Mesendoderm (in vitro differentiated cells): ENCODE data around the gene GRK4.

Experiments used
- DNase-seq: peaks from one replicate; pipeline ENCODE4 v3.0.0; 2013
- H2AK5ac ChIP-seq: 2 replicates; pipeline ENCODE4 v1.6.1; 2013; ENCODE audit warnings: low read length, inconsistent platforms
- H2BK120ac ChIP-seq: 2 replicates; pipeline ENCODE4 v1.6.1; 2013; ENCODE audit warnings: low read depth, mild to moderate bottlenecking, low read length, moderate library complexity, mixed read lengths
- H2BK15ac ChIP-seq: replicated peaks from 2 replicates; pipeline ENCODE4 v1.6.1; 2013; ENCODE audit warnings: low read depth, mild to moderate bottlenecking, moderate library complexity
- H2BK5ac ChIP-seq: 2 replicates; pipeline ENCODE4 v1.6.1; 2013; ENCODE audit warnings: low read length, inconsistent platforms
- H3K18ac ChIP-seq: 2 replicates; pipeline ENCODE4 v1.6.1; 2013; ENCODE audit warnings: mild to moderate bottlenecking, low read length, mixed read lengths
- H3K23ac ChIP-seq: one replicate; pipeline ENCODE4 v1.6.1; 2013; ENCODE audit warnings: low read length
- H3K27ac ChIP-seq: 2 replicates; pipeline ENCODE4 v1.5.1; 2013; ENCODE audit warnings: low read depth, mild to moderate bottlenecking, inconsistent platforms, low read length, moderate library complexity
- H3K27me3 ChIP-seq: 2 replicates; pipeline ENCODE4 v1.6.1; 2013; ENCODE audit warnings: low read length, control low read depth, mild to moderate bottlenecking, inconsistent platforms; ENCODE audit not compliant: insufficient read depth, poor library complexity
- H3K36me3 ChIP-seq: 2 replicates; pipeline ENCODE4 v1.6.1; 2013; ENCODE audit warnings: low read length, inconsistent platforms; ENCODE audit not compliant: control insufficient read depth, insufficient read depth
- H3K4ac ChIP-seq: one replicate; pipeline ENCODE4 v1.6.1; 2013; ENCODE audit warnings: low read depth, mild to moderate bottlenecking, low read length, moderate library complexity
- H3K4me1 ChIP-seq: 2 replicates; pipeline ENCODE4 v1.6.1; 2013; ENCODE audit warnings: low read depth, low read length, inconsistent platforms; ENCODE audit not compliant: control insufficient read depth
- H3K4me2 ChIP-seq: 2 replicates; pipeline ENCODE4 v1.6.1; 2013; ENCODE audit warnings: low read length
- H3K4me3 ChIP-seq: 2 replicates; pipeline ENCODE4 v1.5.1; 2013; ENCODE audit warnings: mild to moderate bottlenecking, low read length
- H3K56ac ChIP-seq: one replicate; pipeline ENCODE4 v1.6.1; 2013; ENCODE audit warnings: low read length
- H3K79me1 ChIP-seq: 2 replicates; pipeline ENCODE4 v1.6.1; 2013; ENCODE audit warnings: low read length, inconsistent platforms
- H3K79me2 ChIP-seq: 2 replicates; pipeline ENCODE4 v1.6.1; 2013; ENCODE audit warnings: mild to moderate bottlenecking, low read length; ENCODE audit not compliant: control insufficient read depth, insufficient read depth
- H3K9ac ChIP-seq: 2 replicates; pipeline ENCODE4 v1.6.1; 2013; ENCODE audit warnings: low read length, inconsistent platforms
- H4K5ac ChIP-seq: one replicate; pipeline ENCODE4 v1.6.1; 2013; ENCODE audit warnings: low read length
- H4K8ac ChIP-seq: one replicate; pipeline ENCODE4 v1.6.1; 2013; ENCODE audit warnings: low read depth, mild to moderate bottlenecking, control low read depth, low read length, moderate library complexity
- WGBS: extraction: QIAGEN DNeasy Blood & Tissue Kit; methylation state at CpG from one replicate; pipeline ENCODE4 v1.1.7; 2013; ENCODE audit warnings: low lambda C conversion rate, missing lambda C conversion rate; ENCODE audit not compliant: insufficient coverage; ENCODE audit errors: extremely low coverage; 5-methylcytosine and 5-hydroxymethylcytosine counted together

Gene GRK4

DNA sequence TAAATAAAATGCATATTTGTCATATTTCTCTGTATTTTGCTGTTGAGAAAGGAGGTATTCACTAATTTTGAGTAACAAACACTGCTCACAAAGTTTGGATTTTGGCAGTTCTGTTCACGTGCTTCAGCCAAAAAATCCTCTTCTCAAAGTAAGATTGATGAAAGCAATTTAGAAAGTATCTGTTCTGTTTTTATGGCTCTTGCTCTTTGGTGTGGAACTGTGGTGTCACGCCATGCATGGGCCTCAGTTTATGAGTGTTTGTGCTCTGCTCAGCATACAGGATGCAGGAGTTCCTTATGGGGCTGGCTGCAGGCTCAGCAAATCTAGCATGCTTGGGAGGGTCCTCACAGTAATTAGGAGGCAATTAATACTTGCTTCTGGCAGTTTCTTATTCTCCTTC, 114.4 kb downstream of the GRK4 start:
- no peak overlapping the region for H4K8ac ChIP-seq
- WGBS = no CpG with 5 or more reads among the region's 2 CpGs

DNA sequence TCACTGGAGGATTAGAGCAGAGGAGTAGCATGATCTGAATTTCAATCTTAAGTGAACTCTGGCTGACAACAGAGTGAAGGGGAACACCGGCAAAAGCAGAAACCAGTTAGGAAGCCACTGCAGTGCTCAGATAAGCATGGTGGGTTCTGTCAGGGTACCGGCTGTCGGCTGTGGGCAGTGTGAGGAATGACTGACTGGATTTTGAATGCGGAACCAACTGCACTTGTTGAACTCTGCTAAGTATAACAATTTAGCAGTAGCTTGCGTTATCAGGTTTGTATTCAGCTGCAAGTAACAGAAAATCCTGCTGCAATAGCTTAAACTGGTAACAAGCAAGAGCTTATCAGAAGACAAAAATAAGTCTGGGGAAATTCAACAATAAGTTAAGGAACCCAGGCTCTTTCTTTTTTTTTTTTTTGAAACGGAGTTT, 116.3 kb downstream of the GRK4 start:
- Histone ChIP-seq H3K36me3 (no peaks in the 10 kb centered on the region), H3K9ac (no peak overlapping the region), H3K18ac (no peak overlapping the region), H3K27ac (no peak overlapping the region), H3K79me1 (peaks cover 20% of the 10 kb centered on the region), H3K23ac (no peak overlapping the region), H3K27me3 (no peaks in the 10 kb centered on the region), H3K79me2 (peaks cover 61% of the 10 kb centered on the region), H3K4me2 (no peak overlapping the region), H4K8ac (no peak overlapping the region), H2BK15ac (no peak overlapping the region), H2BK120ac (no peak overlapping the region), H4K5ac (no peak overlapping the region), H3K4me1 (peaks cover 2% of the 10 kb centered on the region), H3K4me3 (no peak overlapping the region), H2BK5ac (no peak overlapping the region), H2AK5ac (no peak overlapping the region), H3K4ac (no peak overlapping the region), H3K56ac (no peak overlapping the region)
- no peak for DNase-seq
- no CpG with 5 or more reads among the region's 6 CpGs for WGBS

More for the DNA sequence above, 114.4 kb downstream of the GRK4 start:
- no peak overlapping the region for H2BK120ac ChIP-seq
- no peak overlapping the region for H2BK5ac ChIP-seq
- H3K56ac ChIP-seq = no peak overlapping the region
- no peak overlapping the region for H4K5ac ChIP-seq
- no peak overlapping the region for H3K4me2 ChIP-seq
- no peak for DNase-seq
- H3K27ac ChIP-seq = no peak overlapping the region
- H3K23ac ChIP-seq = no peak overlapping the region
- H3K18ac ChIP-seq = no peak overlapping the region
- peaks cover 19% of the 10 kb centered on the region for H3K79me1 ChIP-seq
- peaks cover 51% of the 10 kb centered on the region for H3K79me2 ChIP-seq
- no peak overlapping the region for H3K4me3 ChIP-seq
- H3K4ac ChIP-seq = no peak overlapping the region
- no peak overlapping the region for H2AK5ac ChIP-seq
- H2BK15ac ChIP-seq = no peak overlapping the region
- H3K4me1 ChIP-seq = peaks cover 2% of the 10 kb centered on the region
- H3K36me3 ChIP-seq = no peaks in the 10 kb centered on the region
- no peak overlapping the region for H3K9ac ChIP-seq
- H3K27me3 ChIP-seq = no peaks in the 10 kb centered on the region

DNA sequence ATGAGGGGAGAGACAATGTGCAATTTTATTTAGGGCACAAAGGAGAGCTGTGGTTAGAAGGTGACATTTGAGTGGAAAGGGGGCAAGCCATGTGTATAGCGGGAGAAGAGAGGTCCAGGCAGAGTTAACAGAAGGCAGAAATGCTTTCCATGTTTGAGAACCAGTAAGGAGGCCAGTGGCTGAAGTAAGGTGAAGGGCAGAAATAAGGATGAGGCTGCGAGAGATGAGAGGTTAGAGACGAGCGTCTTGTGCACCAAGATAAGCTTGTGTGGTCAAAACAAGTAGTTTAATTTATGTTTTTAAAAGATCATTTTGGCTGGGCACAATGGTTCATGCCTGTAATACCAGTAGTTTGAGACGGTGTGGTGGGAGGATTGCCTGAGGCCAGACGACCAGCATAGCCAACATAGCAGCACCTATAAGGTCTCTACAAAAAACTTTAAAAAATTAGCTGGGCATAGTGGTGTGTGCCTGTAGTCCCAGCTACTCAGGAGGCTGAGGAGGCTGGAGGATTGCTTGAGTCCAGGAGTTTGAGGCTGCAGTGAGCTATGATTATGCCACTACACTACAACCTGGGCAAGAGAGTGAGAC, 119.6 kb downstream of the GRK4 start:
- H3K4me2 ChIP-seq = no peak overlapping the region
- H2BK15ac ChIP-seq = no peak overlapping the region
- H3K56ac ChIP-seq = no peak overlapping the region
- H2AK5ac ChIP-seq = no peak overlapping the region
- no peak overlapping the region for H3K9ac ChIP-seq
- H4K5ac ChIP-seq = no peak overlapping the region
- H3K23ac ChIP-seq = no peak overlapping the region
- WGBS = no CpG with 5 or more reads among the region's 6 CpGs
- H2BK120ac ChIP-seq = no peak overlapping the region
- H3K18ac ChIP-seq = no peak overlapping the region
- no peaks in the 10 kb centered on the region for H3K27me3 ChIP-seq
- no peak overlapping the region for H2BK5ac ChIP-seq
- DNase-seq = no peak
- peaks cover 17% of the 10 kb centered on the region for H3K79me1 ChIP-seq
- no peak overlapping the region for H3K27ac ChIP-seq
- H3K4me3 ChIP-seq = no peak overlapping the region
- peaks cover 45% of the 10 kb centered on the region for H3K79me2 ChIP-seq
- no peaks in the 10 kb centered on the region for H3K4me1 ChIP-seq
- no peaks in the 10 kb centered on the region for H3K36me3 ChIP-seq
- no peak overlapping the region for H4K8ac ChIP-seq
- H3K4ac ChIP-seq = no peak overlapping the region

DNA sequence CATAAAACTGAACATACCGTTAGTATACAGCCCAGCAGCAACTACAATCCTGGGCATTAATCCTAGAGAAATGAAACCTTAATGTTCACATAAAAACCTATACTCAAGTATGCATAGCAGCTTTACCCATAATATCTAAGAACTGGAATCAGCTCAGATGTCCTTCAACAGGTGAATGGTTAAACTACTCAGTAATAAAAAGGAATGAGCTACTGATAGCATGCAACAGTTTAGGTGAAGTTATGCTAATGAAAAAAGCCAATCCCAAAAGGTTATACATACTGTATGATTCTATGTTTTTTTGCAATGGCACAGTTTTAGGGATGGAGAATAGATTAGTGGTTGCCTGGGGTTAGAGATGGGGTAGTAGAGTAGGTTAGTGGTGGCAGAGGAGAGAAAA, 120.4 kb downstream of the GRK4 start:
- no peaks in the 10 kb centered on the region for H3K27me3 ChIP-seq
- peaks cover 41% of the 10 kb centered on the region for H3K79me2 ChIP-seq
- H3K36me3 ChIP-seq = no peaks in the 10 kb centered on the region
- no peak overlapping the region for H3K9ac ChIP-seq
- no CpG with 5 or more reads among the region's 1 CpG for WGBS
- no peak overlapping the region for H3K23ac ChIP-seq
- H2AK5ac ChIP-seq = no peak overlapping the region
- no peak overlapping the region for H3K4ac ChIP-seq
- H3K56ac ChIP-seq = no peak overlapping the region
- no peak overlapping the region for H4K5ac ChIP-seq
- H2BK5ac ChIP-seq = no peak overlapping the region
- no peak overlapping the region for H4K8ac ChIP-seq
- H3K27ac ChIP-seq = no peak overlapping the region
- H3K4me3 ChIP-seq = no peak overlapping the region
- no peak overlapping the region for H2BK15ac ChIP-seq
- peaks cover 17% of the 10 kb centered on the region for H3K79me1 ChIP-seq
- no peak for DNase-seq
- H2BK120ac ChIP-seq = no peak overlapping the region
- H3K18ac ChIP-seq = no peak overlapping the region
- H3K4me1 ChIP-seq = no peaks in the 10 kb centered on the region
- H3K4me2 ChIP-seq = no peak overlapping the region

DNA sequence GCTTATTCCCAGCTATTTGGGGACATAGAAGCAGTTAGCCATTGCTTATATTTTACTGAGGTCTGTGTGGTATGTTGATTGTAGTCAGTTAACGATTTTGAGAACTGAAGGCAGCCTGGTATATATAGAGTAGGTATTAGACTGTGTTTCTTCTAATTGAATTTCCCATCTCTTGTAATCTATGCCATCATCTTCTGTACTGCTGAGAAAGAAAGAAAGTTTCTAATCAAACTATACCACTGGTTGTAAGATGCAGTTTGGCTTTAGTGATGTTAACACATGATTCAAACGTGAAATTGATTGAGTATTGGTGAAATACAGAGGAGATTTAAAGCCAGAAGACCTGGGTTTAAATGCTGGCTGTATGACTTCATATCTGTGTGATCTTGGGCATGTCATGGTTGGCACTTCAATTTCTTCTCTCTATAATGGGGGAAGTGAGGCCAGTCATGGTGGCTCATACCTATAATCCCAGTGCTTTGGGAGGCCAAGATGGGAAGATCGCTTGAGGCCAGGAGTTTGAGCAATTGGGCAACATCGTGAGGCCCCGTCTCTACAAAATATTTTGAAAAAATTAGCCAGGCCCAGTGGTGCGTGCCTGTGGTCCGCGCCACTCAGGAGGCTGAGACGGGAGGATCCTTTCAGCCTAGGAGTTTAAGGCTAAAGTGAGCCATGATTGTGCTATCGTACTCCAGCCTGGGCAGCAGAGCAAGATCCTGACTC, 122.7 kb downstream of the GRK4 start:
- no peaks in the 10 kb centered on the region for H3K36me3 ChIP-seq
- no peak overlapping the region for H3K4me3 ChIP-seq
- H3K4me1 ChIP-seq = no peaks in the 10 kb centered on the region
- no peak overlapping the region for H3K9ac ChIP-seq
- H3K27ac ChIP-seq = no peak overlapping the region
- H3K27me3 ChIP-seq = no peaks in the 10 kb centered on the region
- no peak overlapping the region for H4K8ac ChIP-seq
- H3K56ac ChIP-seq = no peak overlapping the region
- H3K4me2 ChIP-seq = no peak overlapping the region
- H4K5ac ChIP-seq = no peak overlapping the region
- H3K4ac ChIP-seq = no peak overlapping the region
- no peak overlapping the region for H3K18ac ChIP-seq
- H2BK5ac ChIP-seq = no peak overlapping the region
- H3K23ac ChIP-seq = no peak overlapping the region
- no peak overlapping the region for H2BK120ac ChIP-seq
- peaks cover 10% of the 10 kb centered on the region for H3K79me1 ChIP-seq
- peaks cover 22% of the 10 kb centered on the region for H3K79me2 ChIP-seq
- no peak overlapping the region for H2AK5ac ChIP-seq
- H2BK15ac ChIP-seq = no peak overlapping the region
- WGBS = no CpG with 5 or more reads among the region's 10 CpGs
- DNase-seq = no peak
